K562 (cell line): Measurements from ENCODE around the gene SEC31A.
"Not testable (repeated sequence)": the region's sequence is repeated elsewhere in the genome, so short reads cannot be mapped to it uniquely, and the experiment has no call there.

Experiments
- ARID3A ChIP-seq: IDR thresholded peaks from 2 replicates; pipeline ENCODE4 v1.6.1; 2012; ENCODE audit warnings: low read depth, low read length, improper control_type of control experiment, borderline replicate concordance
- CHD2 ChIP-seq: IDR thresholded peaks from 2 replicates; pipeline ENCODE4 v1.6.1; 2011; ENCODE audit warnings: low read depth, low read length
- GTF2F1 ChIP-seq: IDR thresholded peaks from 2 replicates; pipeline ENCODE4 v1.6.1; 2011; ENCODE audit warnings: low read depth, low read length, improper control_type of control experiment
- KDM1A ChIP-seq, 2 experiments: fragments of 450-650 bp; IDR thresholded peaks; 2 replicates each; pipeline ENCODE4 v1.6.1; 2016; ENCODE audit warnings: mild to moderate bottlenecking in 2 of 2
- SP1 ChIP-seq: sonication (generic); formaldehyde crosslinking; IDR thresholded peaks from 2 replicates; pipeline ENCODE4 v1.8.1; 2022; ENCODE audit warnings: mild to moderate bottlenecking, missing genetic modification reagents
- XRCC4 ChIP-seq: IDR thresholded peaks from one replicate; pipeline ENCODE4 v1.6.1; 2011; ENCODE audit not compliant: insufficient read depth, insufficient read length; ENCODE audit errors: extremely low read depth
- ZNF121 ChIP-seq: sonication (generic); formaldehyde crosslinking; conservative IDR thresholded peaks from 2 replicates; pipeline ENCODE4 v1.8.0; 2022; ENCODE audit warnings: missing genetic modification reagents
- ZNF586 ChIP-seq: fragments of 450-650 bp; formaldehyde crosslinking; conservative IDR thresholded peaks from 2 replicates; pipeline ENCODE4 v1.4.0; 2020; ENCODE audit warnings: mild to moderate bottlenecking, moderate library complexity

GRCh38 chr4:82866033-82866432 is 24.9 kb downstream of the SEC31A start:
- TF ChIP-seq KDM1A (IDR thresholded peaks at IDR 0.05); CHD2; SP1 (CRISPR knock-in tag); ARID3A; ZNF586; XRCC4; GTF2F1; ZNF121: not testable (repeated sequence)
